Measurements from ENCODE around the gene MIGA2. TPM values are rescaled to one million over a fixed set of nuclear protein-coding genes. Genes with fewer than 3 reads are reported as not detected.

Gene MIGA2
- total and polyA plus RNA-seq, 2 experiments from 2014 or later, result 19.3 to 47.8 TPM

DNA sequence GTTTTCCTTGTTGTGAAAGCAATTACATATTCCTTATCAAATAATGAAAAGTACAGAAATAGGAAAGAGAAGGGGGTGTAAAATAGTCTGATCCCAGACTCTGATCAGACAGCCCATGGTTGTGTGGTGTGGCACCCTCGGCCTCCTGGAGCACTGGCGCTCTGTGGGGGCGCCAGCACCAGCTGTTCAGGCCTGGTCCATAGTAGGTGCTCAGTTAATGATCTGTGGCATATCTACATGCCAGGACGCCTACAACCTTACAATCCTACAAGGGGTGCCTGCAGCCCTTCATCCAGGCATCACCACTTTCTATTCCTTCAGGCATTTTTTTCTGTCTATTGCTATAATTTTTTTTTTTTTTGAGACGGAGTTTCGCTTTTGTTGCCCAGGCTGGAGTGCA lies 16.6 kb downstream of the MIGA2 start:
- Histone ChIP-seq H3K4me2 (no peak overlapping the region), H3K4me3 (no peak overlapping the region), H3K4me1 (ENCODE audit: insufficient read depth) (no peaks in the 10 kb centered on the region), H3K36me3 (ENCODE audit: insufficient read depth) (peaks cover 9% of the 10 kb centered on the region), H4K20me1 (replicated peaks; ENCODE audit: insufficient read depth) (no peaks in the 10 kb centered on the region), H3K9me2 (ENCODE audit: insufficient read depth) (no peaks in the 10 kb centered on the region), H3K79me2 (replicated peaks; ENCODE audit: insufficient read depth) (no peaks in the 10 kb centered on the region), H2AFZ (no peak overlapping the region), H3F3A (replicated peaks; ENCODE audit: low read depth) (no peaks in the 10 kb centered on the region), H3K27ac (ENCODE audit: low read depth) (no peak overlapping the region), H3K27me3 (ENCODE audit: insufficient read depth) (no peaks in the 10 kb centered on the region)
- ATAC-seq (no peak), DNase-seq (ENCODE audit: low spot score) (no peak)
- Mint-ChIP-seq H3K36me3 (ENCODE audit: low read depth) (peaks cover 22% of the 10 kb centered on the region), H3K4me3 (no peak overlapping the region), H3K4me1 (no peaks in the 10 kb centered on the region), H3K27ac (no peak overlapping the region), H3K27me3 (ENCODE audit: insufficient read depth, low read depth, poor library complexity) (no peaks in the 10 kb centered on the region), H3K9me3 (no peaks in the 10 kb centered on the region)
- no peak for TF ChIP-seq JUNB (IDR thresholded peaks at IDR 0.05; ENCODE audit: unreplicated experiment)
- TF ChIP-seq, protein P1, sequence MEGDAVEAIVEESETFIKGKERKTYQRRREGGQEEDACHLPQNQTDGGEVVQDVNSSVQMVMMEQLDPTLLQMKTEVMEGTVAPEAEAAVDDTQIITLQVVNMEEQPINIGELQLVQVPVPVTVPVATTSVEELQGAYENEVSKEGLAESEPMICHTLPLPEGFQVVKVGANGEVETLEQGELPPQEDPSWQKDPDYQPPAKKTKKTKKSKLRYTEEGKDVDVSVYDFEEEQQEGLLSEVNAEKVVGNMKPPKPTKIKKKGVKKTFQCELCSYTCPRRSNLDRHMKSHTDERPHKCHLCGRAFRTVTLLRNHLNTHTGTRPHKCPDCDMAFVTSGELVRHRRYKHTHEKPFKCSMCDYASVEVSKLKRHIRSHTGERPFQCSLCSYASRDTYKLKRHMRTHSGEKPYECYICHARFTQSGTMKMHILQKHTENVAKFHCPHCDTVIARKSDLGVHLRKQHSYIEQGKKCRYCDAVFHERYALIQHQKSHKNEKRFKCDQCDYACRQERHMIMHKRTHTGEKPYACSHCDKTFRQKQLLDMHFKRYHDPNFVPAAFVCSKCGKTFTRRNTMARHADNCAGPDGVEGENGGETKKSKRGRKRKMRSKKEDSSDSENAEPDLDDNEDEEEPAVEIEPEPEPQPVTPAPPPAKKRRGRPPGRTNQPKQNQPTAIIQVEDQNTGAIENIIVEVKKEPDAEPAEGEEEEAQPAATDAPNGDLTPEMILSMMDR (conservative IDR thresholded peaks at IDR 0.05; ENCODE audit: low read depth in 2 of 2), result no peak
- TF ChIP-seq CREB1 (CRISPR knock-in tag; IDR thresholded peaks at IDR 0.05; ENCODE audit: low read depth), result no peak
- TF ChIP-seq ZNF331 (CRISPR knock-in tag; IDR thresholded peaks at IDR 0.05; ENCODE audit: low read depth), result no peak
- TF ChIP-seq ZNF114 (CRISPR knock-in tag; IDR thresholded peaks at IDR 0.05), result no peak
- no peak for TF ChIP-seq EZH2phosphoT487 (IDR thresholded peaks at IDR 0.05; ENCODE audit: unreplicated experiment)
- TF ChIP-seq, protein P2, sequence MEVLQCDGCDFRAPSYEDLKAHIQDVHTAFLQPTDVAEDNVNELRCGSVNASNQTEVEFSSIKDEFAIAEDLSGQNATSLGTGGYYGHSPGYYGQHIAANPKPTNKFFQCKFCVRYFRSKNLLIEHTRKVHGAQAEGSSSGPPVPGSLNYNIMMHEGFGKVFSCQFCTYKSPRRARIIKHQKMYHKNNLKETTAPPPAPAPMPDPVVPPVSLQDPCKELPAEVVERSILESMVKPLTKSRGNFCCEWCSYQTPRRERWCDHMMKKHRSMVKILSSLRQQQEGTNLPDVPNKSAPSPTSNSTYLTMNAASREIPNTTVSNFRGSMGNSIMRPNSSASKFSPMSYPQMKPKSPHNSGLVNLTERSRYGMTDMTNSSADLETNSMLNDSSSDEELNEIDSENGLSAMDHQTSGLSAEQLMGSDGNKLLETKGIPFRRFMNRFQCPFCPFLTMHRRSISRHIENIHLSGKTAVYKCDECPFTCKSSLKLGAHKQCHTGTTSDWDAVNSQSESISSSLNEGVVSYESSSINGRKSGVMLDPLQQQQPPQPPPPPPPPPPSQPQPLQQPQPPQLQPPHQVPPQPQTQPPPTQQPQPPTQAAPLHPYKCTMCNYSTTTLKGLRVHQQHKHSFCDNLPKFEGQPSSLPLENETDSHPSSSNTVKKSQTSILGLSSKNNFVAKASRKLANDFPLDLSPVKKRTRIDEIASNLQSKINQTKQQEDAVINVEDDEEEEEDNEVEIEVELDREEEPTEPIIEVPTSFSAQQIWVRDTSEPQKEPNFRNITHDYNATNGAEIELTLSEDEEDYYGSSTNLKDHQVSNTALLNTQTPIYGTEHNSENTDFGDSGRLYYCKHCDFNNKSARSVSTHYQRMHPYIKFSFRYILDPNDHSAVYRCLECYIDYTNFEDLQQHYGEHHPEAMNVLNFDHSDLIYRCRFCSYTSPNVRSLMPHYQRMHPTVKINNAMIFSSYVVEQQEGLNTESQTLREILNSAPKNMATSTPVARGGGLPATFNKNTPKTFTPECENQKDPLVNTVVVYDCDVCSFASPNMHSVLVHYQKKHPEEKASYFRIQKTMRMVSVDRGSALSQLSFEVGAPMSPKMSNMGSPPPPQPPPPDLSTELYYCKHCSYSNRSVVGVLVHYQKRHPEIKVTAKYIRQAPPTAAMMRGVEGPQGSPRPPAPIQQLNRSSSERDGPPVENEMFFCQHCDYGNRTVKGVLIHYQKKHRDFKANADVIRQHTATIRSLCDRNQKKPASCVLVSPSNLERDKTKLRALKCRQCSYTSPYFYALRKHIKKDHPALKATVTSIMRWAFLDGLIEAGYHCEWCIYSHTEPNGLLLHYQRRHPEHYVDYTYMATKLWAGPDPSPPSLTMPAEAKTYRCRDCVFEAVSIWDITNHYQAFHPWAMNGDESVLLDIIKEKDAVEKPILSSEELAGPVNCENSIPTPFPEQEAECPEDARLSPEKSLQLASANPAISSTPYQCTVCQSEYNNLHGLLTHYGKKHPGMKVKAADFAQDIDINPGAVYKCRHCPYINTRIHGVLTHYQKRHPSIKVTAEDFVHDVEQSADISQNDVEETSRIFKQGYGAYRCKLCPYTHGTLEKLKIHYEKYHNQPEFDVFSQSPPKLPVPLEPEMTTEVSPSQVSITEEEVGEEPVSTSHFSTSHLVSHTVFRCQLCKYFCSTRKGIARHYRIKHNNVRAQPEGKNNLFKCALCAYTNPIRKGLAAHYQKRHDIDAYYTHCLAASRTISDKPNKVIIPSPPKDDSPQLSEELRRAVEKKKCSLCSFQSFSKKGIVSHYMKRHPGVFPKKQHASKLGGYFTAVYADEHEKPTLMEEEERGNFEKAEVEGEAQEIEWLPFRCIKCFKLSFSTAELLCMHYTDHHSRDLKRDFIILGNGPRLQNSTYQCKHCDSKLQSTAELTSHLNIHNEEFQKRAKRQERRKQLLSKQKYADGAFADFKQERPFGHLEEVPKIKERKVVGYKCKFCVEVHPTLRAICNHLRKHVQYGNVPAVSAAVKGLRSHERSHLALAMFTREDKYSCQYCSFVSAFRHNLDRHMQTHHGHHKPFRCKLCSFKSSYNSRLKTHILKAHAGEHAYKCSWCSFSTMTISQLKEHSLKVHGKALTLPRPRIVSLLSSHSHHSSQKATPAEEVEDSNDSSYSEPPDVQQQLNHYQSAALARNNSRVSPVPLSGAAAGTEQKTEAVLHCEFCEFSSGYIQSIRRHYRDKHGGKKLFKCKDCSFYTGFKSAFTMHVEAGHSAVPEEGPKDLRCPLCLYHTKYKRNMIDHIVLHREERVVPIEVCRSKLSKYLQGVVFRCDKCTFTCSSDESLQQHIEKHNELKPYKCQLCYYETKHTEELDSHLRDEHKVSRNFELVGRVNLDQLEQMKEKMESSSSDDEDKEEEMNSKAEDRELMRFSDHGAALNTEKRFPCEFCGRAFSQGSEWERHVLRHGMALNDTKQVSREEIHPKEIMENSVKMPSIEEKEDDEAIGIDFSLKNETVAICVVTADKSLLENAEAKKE (CRISPR knock-in tag; IDR thresholded peaks at IDR 0.05), result no peak
- no peak for TF ChIP-seq EZH2 (IDR thresholded peaks at IDR 0.05; ENCODE audit: low read depth, unreplicated experiment)
- TF ChIP-seq NANOG (IDR thresholded peaks at IDR 0.05; ENCODE audit: borderline replicate concordance), result no peak
- TF ChIP-seq, protein P3, sequence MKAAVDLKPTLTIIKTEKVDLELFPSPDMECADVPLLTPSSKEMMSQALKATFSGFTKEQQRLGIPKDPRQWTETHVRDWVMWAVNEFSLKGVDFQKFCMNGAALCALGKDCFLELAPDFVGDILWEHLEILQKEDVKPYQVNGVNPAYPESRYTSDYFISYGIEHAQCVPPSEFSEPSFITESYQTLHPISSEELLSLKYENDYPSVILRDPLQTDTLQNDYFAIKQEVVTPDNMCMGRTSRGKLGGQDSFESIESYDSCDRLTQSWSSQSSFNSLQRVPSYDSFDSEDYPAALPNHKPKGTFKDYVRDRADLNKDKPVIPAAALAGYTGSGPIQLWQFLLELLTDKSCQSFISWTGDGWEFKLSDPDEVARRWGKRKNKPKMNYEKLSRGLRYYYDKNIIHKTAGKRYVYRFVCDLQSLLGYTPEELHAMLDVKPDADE (IDR thresholded peaks at IDR 0.05), result no peak
